ENCODE measurements around the gene BEND3.

Gene BEND3

DNA sequence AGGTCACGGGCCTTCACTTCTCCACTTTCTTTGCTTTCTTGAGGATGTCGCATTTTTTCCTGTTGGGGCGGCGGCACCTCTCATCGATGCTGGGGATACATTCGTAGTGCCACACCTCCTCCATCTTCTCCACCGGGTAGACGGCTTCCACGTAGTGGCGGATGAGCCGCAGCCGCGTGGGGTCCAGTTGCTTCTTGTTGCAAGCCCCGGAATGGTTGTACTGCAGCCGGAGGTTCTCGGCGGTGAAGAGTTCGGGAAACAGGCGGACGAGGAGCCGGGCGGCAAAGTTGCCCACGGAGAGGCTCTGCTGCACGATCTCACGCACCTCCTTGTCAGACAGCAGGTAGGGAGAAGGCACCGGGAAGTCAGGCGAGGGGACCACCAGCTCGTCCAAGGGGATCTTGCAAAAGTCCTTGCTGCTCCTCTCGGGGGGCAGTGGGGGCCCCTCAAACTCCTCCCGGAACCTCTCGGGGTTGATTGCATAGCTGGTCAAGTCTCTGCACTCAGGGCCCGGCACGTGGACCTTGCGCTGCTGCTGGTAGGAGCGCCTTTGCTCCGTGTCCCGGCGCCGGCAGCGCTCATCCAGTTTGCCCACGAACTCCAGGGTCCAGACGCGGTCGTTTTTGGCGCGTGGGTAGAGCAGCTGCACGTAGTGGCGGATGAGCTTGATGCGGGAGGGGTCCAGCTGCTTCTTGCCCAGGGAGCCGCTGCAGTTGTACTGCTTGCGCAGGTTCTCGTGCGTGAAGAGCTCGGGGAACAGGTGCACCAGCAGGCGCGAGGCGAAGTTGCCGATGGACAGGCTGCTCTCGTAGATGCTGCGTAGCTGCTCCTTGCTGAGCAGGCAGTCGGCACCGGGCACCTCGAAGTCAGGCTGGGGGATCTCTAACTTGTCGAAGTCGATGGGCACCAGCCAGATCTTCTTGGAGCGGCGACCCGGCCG, 46.4 kb downstream of the BEND3 start:
- TF ChIP-seq, protein P1, sequence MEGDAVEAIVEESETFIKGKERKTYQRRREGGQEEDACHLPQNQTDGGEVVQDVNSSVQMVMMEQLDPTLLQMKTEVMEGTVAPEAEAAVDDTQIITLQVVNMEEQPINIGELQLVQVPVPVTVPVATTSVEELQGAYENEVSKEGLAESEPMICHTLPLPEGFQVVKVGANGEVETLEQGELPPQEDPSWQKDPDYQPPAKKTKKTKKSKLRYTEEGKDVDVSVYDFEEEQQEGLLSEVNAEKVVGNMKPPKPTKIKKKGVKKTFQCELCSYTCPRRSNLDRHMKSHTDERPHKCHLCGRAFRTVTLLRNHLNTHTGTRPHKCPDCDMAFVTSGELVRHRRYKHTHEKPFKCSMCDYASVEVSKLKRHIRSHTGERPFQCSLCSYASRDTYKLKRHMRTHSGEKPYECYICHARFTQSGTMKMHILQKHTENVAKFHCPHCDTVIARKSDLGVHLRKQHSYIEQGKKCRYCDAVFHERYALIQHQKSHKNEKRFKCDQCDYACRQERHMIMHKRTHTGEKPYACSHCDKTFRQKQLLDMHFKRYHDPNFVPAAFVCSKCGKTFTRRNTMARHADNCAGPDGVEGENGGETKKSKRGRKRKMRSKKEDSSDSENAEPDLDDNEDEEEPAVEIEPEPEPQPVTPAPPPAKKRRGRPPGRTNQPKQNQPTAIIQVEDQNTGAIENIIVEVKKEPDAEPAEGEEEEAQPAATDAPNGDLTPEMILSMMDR (IDR thresholded peaks at IDR 0.05; ENCODE audit: low read depth, low read length): no peak
- DNase-seq (ENCODE audit: extremely low read depth, low read depth): no peak

DNA sequence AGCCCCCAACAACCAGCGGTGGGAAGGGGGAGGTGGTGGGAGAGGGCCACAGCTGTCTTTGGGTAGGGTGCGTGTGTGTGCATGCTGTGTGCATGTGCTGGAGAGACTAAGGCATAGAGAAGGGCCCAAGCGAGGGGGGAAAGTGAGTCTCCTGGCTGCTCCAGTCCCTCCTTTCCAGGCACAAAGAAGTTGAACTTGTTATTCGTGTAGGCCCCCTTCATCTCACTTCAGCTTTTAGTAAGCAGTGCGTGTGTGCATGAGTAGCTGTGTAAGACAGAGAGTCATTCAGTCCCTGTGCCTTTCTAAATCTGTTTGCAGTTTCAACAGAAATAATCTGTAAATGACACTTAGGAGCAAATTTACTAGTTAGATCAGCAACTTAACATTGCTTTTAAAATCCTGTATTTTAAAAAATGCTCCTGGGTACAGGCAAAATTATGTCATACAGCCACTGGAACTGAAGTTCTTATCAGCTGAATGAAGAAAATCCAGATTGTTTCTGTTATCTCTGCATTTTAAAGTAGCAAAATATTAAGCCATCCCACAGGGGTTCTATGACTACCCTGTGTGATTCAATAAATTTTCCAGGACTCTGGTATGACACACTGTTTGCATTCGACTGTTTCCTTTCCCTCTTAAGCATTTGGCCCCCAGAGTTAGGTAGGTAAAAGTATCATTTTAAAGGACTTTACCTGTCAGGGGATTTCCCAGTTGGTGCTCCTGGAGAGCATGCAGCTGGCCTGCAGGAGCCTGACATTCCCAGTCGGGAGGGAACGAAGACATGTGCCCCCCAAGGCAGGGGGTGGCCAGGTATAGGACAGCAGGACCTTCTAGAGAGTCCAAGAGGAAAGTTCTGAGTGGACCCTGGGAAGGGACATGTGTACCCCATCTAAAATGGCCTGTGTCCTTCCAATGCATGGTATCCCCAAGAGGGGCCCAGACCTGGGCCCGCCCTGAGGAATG, 48.3 kb downstream of the BEND3 start:
- DNase-seq (ENCODE audit: extremely low read depth, low read depth): no peak
- TF ChIP-seq, protein P1 (IDR thresholded peaks at IDR 0.05; ENCODE audit: low read depth, low read length): no peak

DNA sequence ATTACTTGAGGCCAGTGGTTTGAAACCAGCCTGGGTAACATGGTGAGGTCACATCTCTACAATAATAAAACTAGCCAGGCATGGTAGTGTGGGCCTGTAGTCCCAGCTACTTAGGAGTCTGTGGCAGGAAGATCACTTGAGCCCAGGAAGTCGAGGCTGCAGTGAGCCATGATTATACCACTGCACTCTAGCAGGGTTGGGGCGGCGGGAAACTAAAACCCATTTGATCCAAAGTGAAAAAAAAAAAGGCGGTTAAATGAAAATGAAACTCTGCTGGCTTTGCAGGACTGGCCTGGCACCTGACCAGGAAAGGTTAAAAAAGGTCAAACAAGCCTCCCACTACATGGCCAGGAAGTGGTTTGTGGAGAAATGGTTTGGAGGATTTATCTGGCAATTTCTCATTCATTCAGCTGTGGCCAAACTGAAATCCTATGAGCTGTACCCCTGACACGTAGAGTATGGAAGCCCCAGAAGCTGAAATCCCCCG, 50.7 kb downstream of the BEND3 start:
- DNase-seq (ENCODE audit: extremely low read depth, low read depth): peak; percentile 38
- TF ChIP-seq, protein P1 (IDR thresholded peaks at IDR 0.05; ENCODE audit: low read depth, low read length): no peak

DNA sequence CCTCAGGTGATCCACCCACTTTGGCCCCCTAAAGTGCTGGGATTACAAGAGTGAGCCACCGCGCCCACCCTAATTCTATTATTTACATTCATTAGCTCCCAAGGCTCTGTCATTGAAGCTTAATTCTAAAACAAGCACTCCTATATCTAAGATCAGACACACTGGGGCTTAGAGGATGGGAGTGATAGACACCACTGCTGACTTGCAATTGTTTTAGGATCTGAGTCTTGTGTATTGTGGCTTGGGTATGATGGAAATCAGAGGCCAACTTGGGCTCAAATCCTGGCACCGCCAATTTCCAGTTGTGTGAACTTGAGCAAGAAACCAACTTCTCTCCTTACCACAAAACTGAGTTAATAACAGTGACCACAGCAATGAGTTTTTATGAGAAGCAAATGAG, 52.6 kb downstream of the BEND3 start:
- DNase-seq (ENCODE audit: extremely low read depth, low read depth): no peak
- TF ChIP-seq, protein P1 (IDR thresholded peaks at IDR 0.05; ENCODE audit: low read depth, low read length): no peak

DNA sequence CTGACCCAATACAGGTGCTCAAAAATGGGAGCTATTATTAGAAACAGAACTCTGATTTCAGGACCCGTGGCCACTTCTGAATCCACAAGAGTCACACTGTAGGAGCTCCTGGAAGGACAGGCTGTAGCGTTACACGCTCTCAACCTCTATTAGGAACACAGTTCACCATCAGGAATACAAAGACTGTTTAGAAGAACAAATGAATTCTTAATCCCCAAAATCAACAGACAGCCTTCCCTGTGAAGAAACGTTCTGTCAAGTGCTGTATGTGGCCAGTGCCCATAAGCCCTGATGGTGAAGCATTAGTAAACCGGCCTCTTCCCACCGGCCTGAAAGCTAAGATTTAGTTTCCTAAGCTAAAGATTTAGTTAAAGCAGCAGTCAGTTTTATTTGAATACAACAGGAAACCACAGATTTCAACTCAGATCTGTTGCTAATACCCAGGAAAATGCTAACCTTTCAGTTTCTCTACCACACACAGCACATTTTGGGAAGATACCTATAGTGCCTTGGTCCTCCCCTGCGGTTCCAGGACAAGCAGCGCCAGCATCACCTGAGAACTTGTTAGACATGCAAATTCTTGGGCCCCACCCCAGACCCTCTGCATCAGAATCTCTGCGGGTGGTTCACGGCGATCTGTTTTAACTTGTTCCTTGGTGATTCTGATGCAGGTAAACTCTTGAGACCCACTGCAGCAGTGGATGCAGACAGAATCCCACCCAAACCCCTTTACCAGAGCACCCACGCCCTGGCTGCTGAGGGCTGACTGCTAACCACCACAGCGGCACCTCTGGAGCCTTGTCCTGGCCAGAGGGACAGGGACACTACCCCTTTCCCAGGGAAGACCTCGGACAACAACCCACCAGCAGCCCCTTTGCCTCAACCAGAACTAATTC, 53.9 kb downstream of the BEND3 start:
- DNase-seq (ENCODE audit: extremely low read depth, low read depth): no peak
- TF ChIP-seq, protein P1 (IDR thresholded peaks at IDR 0.05; ENCODE audit: low read depth, low read length): no peak

DNA sequence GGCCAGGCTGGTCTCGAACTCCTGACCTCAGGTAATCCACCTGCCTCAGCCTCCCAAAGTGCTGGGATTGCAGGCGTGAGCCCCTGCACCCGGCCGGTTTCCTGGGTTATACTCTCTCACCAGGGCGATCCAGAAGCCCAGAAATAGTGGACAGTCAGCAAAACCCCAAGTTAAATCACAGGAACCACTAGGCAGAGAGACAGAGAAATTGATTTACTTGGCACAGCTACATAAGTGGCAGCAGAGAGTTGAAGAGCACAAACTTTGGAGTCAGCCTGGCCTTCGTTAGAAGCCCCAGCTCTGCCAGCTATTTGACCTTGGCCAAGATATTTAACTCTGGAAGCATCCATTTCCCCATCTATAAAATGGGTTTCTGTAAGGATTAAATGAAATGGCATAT, 54.6 kb downstream of the BEND3 start:
- TF ChIP-seq, protein P1 (IDR thresholded peaks at IDR 0.05; ENCODE audit: low read depth, low read length): no peak
- no peak for DNase-seq (ENCODE audit: extremely low read depth, low read depth)

Data from AG09319 (cell line).